Keratinocyte (primary cell): ENCODE results near the gene SLC4A1AP.

Experiments
- EZH2 ChIP-seq: IDR thresholded peaks from one replicate; pipeline ENCODE4 v1.6.1; 2012; ENCODE audit warnings: inconsistent platforms, mild to moderate bottlenecking, low read length, moderate library complexity
- TF ChIP-seq, protein P1 (sequence below), 3 experiments: IDR thresholded peaks in 1 of 3; conservative IDR thresholded peaks in 1 of 3; optimal IDR thresholded peaks in 1 of 3; 2 replicates in 2 of 3; 3 replicates in 1 of 3; pipeline versions ENCODE3 to v1.5.1; 2011; ENCODE audit warnings: low read length in 3 of 3, mild to moderate bottlenecking in 3 of 3, moderate library complexity in 2 of 3, control low read depth in 1 of 3, inconsistent platforms in 1 of 3; ENCODE audit not compliant: insufficient read depth in 2 of 3; ENCODE audit errors: extremely low read depth in 1 of 3

DNA sequence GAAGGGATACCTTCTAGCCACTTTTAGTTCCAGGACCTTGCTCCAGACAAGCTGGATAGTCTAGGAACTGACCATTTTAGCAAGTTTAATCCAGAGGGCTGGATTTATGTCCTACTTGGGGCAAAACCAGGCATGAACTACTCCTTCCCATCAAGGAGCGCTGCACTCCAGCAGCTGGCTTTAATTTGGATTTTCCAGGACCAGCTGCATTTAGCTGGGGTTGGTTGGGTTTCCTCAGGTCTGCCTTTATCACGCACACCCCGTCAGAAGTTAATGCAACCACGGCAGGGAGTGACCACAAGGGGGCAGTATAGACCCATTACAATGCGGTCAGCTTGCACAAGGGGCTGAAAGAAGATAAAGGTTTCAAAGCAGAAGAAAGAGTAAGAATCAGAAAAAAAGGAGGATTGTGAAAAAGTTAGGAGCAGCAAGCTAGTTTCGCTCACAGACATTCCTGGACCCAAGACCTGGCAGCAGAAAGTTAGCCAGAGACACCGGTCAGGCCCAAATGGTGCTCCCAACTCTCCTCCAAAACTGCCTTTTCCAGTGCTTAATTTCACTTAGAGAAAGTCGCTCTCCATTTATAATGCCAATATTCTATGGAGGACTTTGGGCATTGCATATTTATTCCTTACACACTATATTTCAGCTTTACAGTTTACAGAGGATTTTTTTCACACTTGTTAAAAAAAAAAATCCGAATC is 40.1 kb downstream of the SLC4A1AP start:
- TF ChIP-seq, protein P1, sequence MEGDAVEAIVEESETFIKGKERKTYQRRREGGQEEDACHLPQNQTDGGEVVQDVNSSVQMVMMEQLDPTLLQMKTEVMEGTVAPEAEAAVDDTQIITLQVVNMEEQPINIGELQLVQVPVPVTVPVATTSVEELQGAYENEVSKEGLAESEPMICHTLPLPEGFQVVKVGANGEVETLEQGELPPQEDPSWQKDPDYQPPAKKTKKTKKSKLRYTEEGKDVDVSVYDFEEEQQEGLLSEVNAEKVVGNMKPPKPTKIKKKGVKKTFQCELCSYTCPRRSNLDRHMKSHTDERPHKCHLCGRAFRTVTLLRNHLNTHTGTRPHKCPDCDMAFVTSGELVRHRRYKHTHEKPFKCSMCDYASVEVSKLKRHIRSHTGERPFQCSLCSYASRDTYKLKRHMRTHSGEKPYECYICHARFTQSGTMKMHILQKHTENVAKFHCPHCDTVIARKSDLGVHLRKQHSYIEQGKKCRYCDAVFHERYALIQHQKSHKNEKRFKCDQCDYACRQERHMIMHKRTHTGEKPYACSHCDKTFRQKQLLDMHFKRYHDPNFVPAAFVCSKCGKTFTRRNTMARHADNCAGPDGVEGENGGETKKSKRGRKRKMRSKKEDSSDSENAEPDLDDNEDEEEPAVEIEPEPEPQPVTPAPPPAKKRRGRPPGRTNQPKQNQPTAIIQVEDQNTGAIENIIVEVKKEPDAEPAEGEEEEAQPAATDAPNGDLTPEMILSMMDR (optimal IDR thresholded peaks at IDR 0.05 in 1 of 3, IDR thresholded peaks at IDR 0.05 in 1 of 3, conservative IDR thresholded peaks at IDR 0.05 in 1 of 3; ENCODE audit: extremely low read depth in 1 of 3, insufficient read depth in 2 of 3, low read length in 3 of 3): peak; percentile 80 to 89 (median 86)
- TF ChIP-seq EZH2: no peak
